Thyroid gland (tissue), 4 donors: ENCODE data around the gene TNRC6B. TPM values are rescaled to one million over a fixed set of nuclear protein-coding genes. Genes with fewer than 3 reads are reported as not detected.
A peak's percentile ranks its signal among the peaks of the same experiment; 100 is the strongest.

Experiments
- DNase-seq, 2 donors: peaks; one replicate each; pipeline ENCODE4 v3.0.0-alpha.2; 2019
- H3K27ac ChIP-seq, 3 donors: fragments of 200-600 bp; sonication (generic); 1 replicate in 2 of 3; 2 replicates in 1 of 3; pipeline ENCODE4 v1.5.1; 2016 to 2019; ENCODE audit warnings: mild to moderate bottlenecking in 1 of 3, moderate library complexity in 1 of 3
- H3K27me3 ChIP-seq: fragments of 200-600 bp; sonication (generic); one replicate; pipeline ENCODE4 v1.5.1; 2019
- H3K36me3 ChIP-seq, 2 donors: fragments of 200-600 bp; sonication (generic); one replicate each; pipeline ENCODE4 v1.5.1; 2016 to 2019
- H3K4me1 ChIP-seq, 2 donors: fragments of 200-600 bp; sonication (generic); one replicate each; pipeline ENCODE4 v1.5.1; 2017 to 2019
- H3K4me3 ChIP-seq, 3 donors: fragments of 200-600 bp; sonication (generic); replicated peaks in 1 of 3; 1 replicate in 2 of 3; 2 replicates in 1 of 3; pipeline ENCODE4 v1.5.1; 2016; ENCODE audit warnings: mild to moderate bottlenecking in 1 of 3
- H3K9me3 ChIP-seq: fragments of 200-600 bp; sonication (generic); one replicate; pipeline ENCODE4 v1.5.1; 2017
- POLR2A ChIP-seq, 2 donors: fragments of 450-650 bp; IDR thresholded peaks; one replicate each; pipeline ENCODE4 v1.6.1; 2017; ENCODE audit warnings: antibody characterized with exemption in 2 of 2, mild to moderate bottlenecking in 2 of 2, moderate library complexity in 1 of 2
- WGBS, 2 donors: methylation state at CpG; one replicate each; pipeline ENCODE4 v1.1.5; 2017; 5-methylcytosine and 5-hydroxymethylcytosine counted together
- intact Hi-C: fragments of 100-400 bp; cut with DNase I; formaldehyde crosslinking; loops from one replicate; pipeline ENCODE4 v1.15.1; 2023
- total RNA-seq, 4 donors: library from RNA; depleted of rRNA; stranded (reverse); fragments of >200 nt; gene quantifications; one replicate each; pipeline ENCODE4 v1.2.3, GENCODE V29; 2016
- TF ChIP-seq, protein P1 (sequence below), 6 experiments: fragments of 200-600 bp in 3 of 6; fragments of 450-650 bp in 3 of 6; sonication (generic) in 3 of 6; IDR thresholded peaks; one replicate each; pipeline ENCODE4 v1.5.1; 2016 to 2019; ENCODE audit warnings: antibody characterized with exemption in 6 of 6, mild to moderate bottlenecking in 2 of 6, inconsistent platforms in 1 of 6, moderate library complexity in 1 of 6

Gene TNRC6B
- total RNA-seq, 4 donors from 2014 or later = 46.1 to 202 (median 114) TPM

GRCh38 chr22:40347300-40347699 is 169.6 kb downstream of the TNRC6B start:
- TF ChIP-seq POLR2A (IDR thresholded peaks at IDR 0.05) = no peak
- TF ChIP-seq, protein P1, sequence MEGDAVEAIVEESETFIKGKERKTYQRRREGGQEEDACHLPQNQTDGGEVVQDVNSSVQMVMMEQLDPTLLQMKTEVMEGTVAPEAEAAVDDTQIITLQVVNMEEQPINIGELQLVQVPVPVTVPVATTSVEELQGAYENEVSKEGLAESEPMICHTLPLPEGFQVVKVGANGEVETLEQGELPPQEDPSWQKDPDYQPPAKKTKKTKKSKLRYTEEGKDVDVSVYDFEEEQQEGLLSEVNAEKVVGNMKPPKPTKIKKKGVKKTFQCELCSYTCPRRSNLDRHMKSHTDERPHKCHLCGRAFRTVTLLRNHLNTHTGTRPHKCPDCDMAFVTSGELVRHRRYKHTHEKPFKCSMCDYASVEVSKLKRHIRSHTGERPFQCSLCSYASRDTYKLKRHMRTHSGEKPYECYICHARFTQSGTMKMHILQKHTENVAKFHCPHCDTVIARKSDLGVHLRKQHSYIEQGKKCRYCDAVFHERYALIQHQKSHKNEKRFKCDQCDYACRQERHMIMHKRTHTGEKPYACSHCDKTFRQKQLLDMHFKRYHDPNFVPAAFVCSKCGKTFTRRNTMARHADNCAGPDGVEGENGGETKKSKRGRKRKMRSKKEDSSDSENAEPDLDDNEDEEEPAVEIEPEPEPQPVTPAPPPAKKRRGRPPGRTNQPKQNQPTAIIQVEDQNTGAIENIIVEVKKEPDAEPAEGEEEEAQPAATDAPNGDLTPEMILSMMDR (IDR thresholded peaks at IDR 0.05) = no peak
- peaks cover 6 to 16% of the 10 kb centered on the region in 2 donors for H3K36me3 ChIP-seq
- no peaks in the 10 kb centered on the region for H3K27me3 ChIP-seq
- H3K4me3 ChIP-seq = peak overlapping the region in 2 of 3 donors; percentile 42 to 62
- intact Hi-C loops = loop anchor here (5.0 kb wide), 2 partner anchors 300 to 815 kb away; partner anchors contain the start of gene RPS19BP1
- no peaks in the 10 kb centered on the region for H3K9me3 ChIP-seq
- 21 to 22% methylated on average over 10 of the region's 10 CpGs for WGBS, 2 donors
- peak overlapping the region in 2 of 3 donors; percentile 37 to 59 for H3K27ac ChIP-seq
- H3K4me1 ChIP-seq = peaks cover 15 to 22% of the 10 kb centered on the region in 2 donors
- no peak for DNase-seq

- no peak overlapping the region for H3K4me3 ChIP-seq
- no peak overlapping the region for H3K27ac ChIP-seq
- H3K27me3 ChIP-seq = no peaks in the 10 kb centered on the region
- TF ChIP-seq, protein P1 (IDR thresholded peaks at IDR 0.05) = peak; percentile 52 to 74 (median 60)
- TF ChIP-seq POLR2A (IDR thresholded peaks at IDR 0.05) = no peak
- 69 to 70% methylated on average over 10 of the region's 10 CpGs for WGBS, 2 donors
- H3K36me3 ChIP-seq = peaks cover 6 to 19% of the 10 kb centered on the region in 2 donors
- H3K9me3 ChIP-seq = no peaks in the 10 kb centered on the region
- intact Hi-C loops = loop anchor here (5.0 kb wide), 2 partner anchors 301 to 816 kb away; partner anchors contain the start of gene RPS19BP1
- peaks cover 15 to 22% of the 10 kb centered on the region in 2 donors for H3K4me1 ChIP-seq
- peak; percentile 44 to 57 for DNase-seq
Measured at GRCh38 chr22:40348025-40348658, 170.4 kb downstream of the TNRC6B start.

GRCh38 chr22:40352763-40353162 is 175.0 kb downstream of the TNRC6B start:
- Histone ChIP-seq H3K4me3 (no peak overlapping the region), H3K27ac (no peak overlapping the region), H3K27me3 (no peaks in the 10 kb centered on the region), H3K9me3 (no peaks in the 10 kb centered on the region), H3K36me3 (peaks cover 12 to 35% of the 10 kb centered on the region in 2 donors), H3K4me1 (peaks cover 6 to 9% of the 10 kb centered on the region in 2 donors)
- TF ChIP-seq POLR2A (IDR thresholded peaks at IDR 0.05) = no peak
- TF ChIP-seq, protein P1 (IDR thresholded peaks at IDR 0.05) = no peak
- WGBS, 2 donors = 87 to 92% methylated on average over 3 of the region's 3 CpGs
- intact Hi-C loops = no loop called here
- no peak for DNase-seq

- WGBS, 2 donors = 96 to 97% methylated on average over 5 of the region's 5 CpGs
- no peak overlapping the region for H3K4me3 ChIP-seq
- DNase-seq = no peak
- H3K36me3 ChIP-seq = peaks cover 85 to 87% of the 10 kb centered on the region in 2 donors
- no peak for TF ChIP-seq POLR2A (IDR thresholded peaks at IDR 0.05)
- TF ChIP-seq, protein P1 (IDR thresholded peaks at IDR 0.05) = no peak
- intact Hi-C loops = no loop called here
- no peaks in the 10 kb centered on the region for H3K4me1 ChIP-seq
- no peaks in the 10 kb centered on the region for H3K9me3 ChIP-seq
- no peak overlapping the region for H3K27ac ChIP-seq
- H3K27me3 ChIP-seq = no peaks in the 10 kb centered on the region
Measured at GRCh38 chr22:40361100-40361499, 183.4 kb downstream of the TNRC6B start.

- no peak overlapping the region for H3K27ac ChIP-seq
- H3K9me3 ChIP-seq = no peaks in the 10 kb centered on the region
- intact Hi-C loops = no loop called here
- no peak for DNase-seq
- no peaks in the 10 kb centered on the region for H3K27me3 ChIP-seq
- no peak overlapping the region for H3K4me3 ChIP-seq
- WGBS, 2 donors = 93 to 95% methylated on average over 3 of the region's 3 CpGs
- H3K36me3 ChIP-seq = peaks cover 81 to 85% of the 10 kb centered on the region in 2 donors
- no peaks in the 10 kb centered on the region for H3K4me1 ChIP-seq
- TF ChIP-seq, protein P1 (IDR thresholded peaks at IDR 0.05) = no peak
- TF ChIP-seq POLR2A (IDR thresholded peaks at IDR 0.05) = no peak
Measured at GRCh38 chr22:40363059-40363458, 185.3 kb downstream of the TNRC6B start.
